Neuronal stem cell (in vitro differentiated cells): ENCODE results near the gene CLEC1B.
"Not testable (repeated sequence)": the region's sequence is repeated elsewhere in the genome, so short reads cannot be mapped to it uniquely, and the experiment has no call there.

ENCODE experiments used
- DNase-seq: peaks from one replicate; pipeline ENCODE4 v3.0.0-alpha.2; 2013; ENCODE audit warnings: low spot score
- H2AFZ ChIP-seq: one replicate; pipeline ENCODE4 v1.6.1; 2013; ENCODE audit warnings: mild to moderate bottlenecking, low read length, inconsistent platforms
- H2AK5ac ChIP-seq: 2 replicates; pipeline ENCODE4 v1.6.1; 2013; ENCODE audit warnings: low read depth, mild to moderate bottlenecking, inconsistent platforms, low read length, moderate library complexity, mixed read lengths
- H2BK120ac ChIP-seq: 2 replicates; pipeline ENCODE4 v1.6.1; 2013; ENCODE audit warnings: low read depth, mild to moderate bottlenecking, inconsistent platforms, low read length, moderate library complexity, mixed read lengths
- H2BK12ac ChIP-seq: one replicate; pipeline ENCODE4 v1.6.1; 2013; ENCODE audit warnings: low read length, inconsistent platforms
- H2BK15ac ChIP-seq: 2 replicates; pipeline ENCODE4 v1.6.1; 2013; ENCODE audit warnings: mild to moderate bottlenecking, low read length, inconsistent platforms, mixed read lengths
- H2BK5ac ChIP-seq: one replicate; pipeline ENCODE4 v1.6.1; 2013; ENCODE audit warnings: inconsistent platforms, mild to moderate bottlenecking, low read length, moderate library complexity
- H3K14ac ChIP-seq: one replicate; pipeline ENCODE4 v1.6.1; 2013; ENCODE audit warnings: low read length, inconsistent platforms
- H3K18ac ChIP-seq: 2 replicates; pipeline ENCODE4 v1.6.1; 2013; ENCODE audit warnings: low read length, inconsistent platforms
- H3K23ac ChIP-seq: 2 replicates; pipeline ENCODE4 v1.6.1; 2013; ENCODE audit warnings: low read depth, mild to moderate bottlenecking, mixed read lengths, low read length, inconsistent platforms; ENCODE audit not compliant: poor library complexity
- H3K27ac ChIP-seq: replicated peaks from 3 replicates; pipeline ENCODE4 v1.5.1; 2013; ENCODE audit warnings: low read length, inconsistent platforms
- H3K27me3 ChIP-seq, 3 experiments: 2 replicates each; pipeline ENCODE4 v1.6.1; 2013; ENCODE audit warnings: low read length in 3 of 3, mild to moderate bottlenecking in 2 of 3, inconsistent platforms in 1 of 3, low read depth in 1 of 3, mixed read lengths in 1 of 3, moderate library complexity in 1 of 3; ENCODE audit not compliant: control insufficient read depth in 3 of 3, insufficient read depth in 3 of 3
- H3K36me3 ChIP-seq, 2 donors: replicated peaks in 1 of 2; 2 replicates each; pipeline ENCODE4 v1.6.1; 2013; ENCODE audit warnings: low read length in 2 of 2; ENCODE audit not compliant: control insufficient read depth in 2 of 2, insufficient read depth in 2 of 2
- H3K4ac ChIP-seq: 2 replicates; pipeline ENCODE4 v1.6.1; 2013; ENCODE audit warnings: inconsistent platforms, mild to moderate bottlenecking, low read length, moderate library complexity
- H3K4me1 ChIP-seq, 2 donors: 1 replicate in 1 of 2; 2 replicates in 1 of 2; pipeline ENCODE4 v1.6.1; 2013; ENCODE audit warnings: low read length in 2 of 2, low read depth in 1 of 2; ENCODE audit not compliant: control insufficient read depth in 2 of 2, insufficient read depth in 1 of 2
- H3K4me2 ChIP-seq: one replicate; pipeline ENCODE4 v1.6.1; 2013; ENCODE audit warnings: mild to moderate bottlenecking, low read length, inconsistent platforms; ENCODE audit not compliant: insufficient read depth, poor library complexity, severe bottlenecking
- H3K4me3 ChIP-seq, 2 donors: 2 replicates each; pipeline ENCODE4 v1.5.1; 2013; ENCODE audit warnings: low read length in 2 of 2, mild to moderate bottlenecking in 2 of 2, inconsistent platforms in 1 of 2, moderate library complexity in 1 of 2
- H3K79me1 ChIP-seq: one replicate; pipeline ENCODE4 v1.6.1; 2013; ENCODE audit warnings: low read depth, mild to moderate bottlenecking, inconsistent platforms, low read length, moderate library complexity
- H3K9ac ChIP-seq: one replicate; pipeline ENCODE4 v1.6.1; 2013; ENCODE audit warnings: mild to moderate bottlenecking, low read depth, low read length, inconsistent platforms; ENCODE audit not compliant: poor library complexity
- H3K9me3 ChIP-seq, 2 donors: replicated peaks in 1 of 2; 2 replicates each; pipeline versions ENCODE3 to v1.6.1; 2013; ENCODE audit warnings: low read length in 2 of 2, mild to moderate bottlenecking in 2 of 2, inconsistent platforms in 1 of 2, low read depth in 1 of 2, mixed read lengths in 1 of 2, moderate library complexity in 1 of 2; ENCODE audit not compliant: control insufficient read depth in 2 of 2, insufficient read depth in 1 of 2
- H4K8ac ChIP-seq: one replicate; pipeline ENCODE4 v1.6.1; 2013; ENCODE audit warnings: low read depth, mild to moderate bottlenecking, inconsistent platforms, low read length, moderate library complexity
- H4K91ac ChIP-seq: one replicate; pipeline ENCODE4 v1.6.1; 2013; ENCODE audit warnings: low read length, low read depth, mild to moderate bottlenecking, inconsistent platforms; ENCODE audit not compliant: poor library complexity
- WGBS, 2 donors: extraction: QIAGEN DNeasy Blood & Tissue Kit; methylation state at CpG; one replicate each; pipeline ENCODE4 v1.1.7; 2013; ENCODE audit warnings: missing lambda C conversion rate in 2 of 2, mixed read lengths in 1 of 2; ENCODE audit not compliant: insufficient read length in 2 of 2, insufficient replicate concordance in 1 of 2; ENCODE audit errors: extremely low coverage in 2 of 2; 5-methylcytosine and 5-hydroxymethylcytosine counted together

CLEC1B gene

GRCh38 chr12:9961106-9961505 lies 37.8 kb downstream of the CLEC1B start:
- no peak overlapping the region for H3K4me3 ChIP-seq
- no peak overlapping the region for H2BK12ac ChIP-seq
- H3K4ac ChIP-seq, result no peak overlapping the region
- no peak overlapping the region for H2BK120ac ChIP-seq
- H4K8ac ChIP-seq, result no peak overlapping the region
- H2BK15ac ChIP-seq, result no peak overlapping the region
- H3K14ac ChIP-seq, result no peak overlapping the region
- no peaks in the 10 kb centered on the region for H3K79me1 ChIP-seq
- H3K18ac ChIP-seq, result no peak overlapping the region
- H4K91ac ChIP-seq, result no peak overlapping the region
- H2AFZ ChIP-seq, result no peak overlapping the region
- no peak overlapping the region for H3K23ac ChIP-seq
- H2BK5ac ChIP-seq, result no peak overlapping the region
- no peaks in the 10 kb centered on the region for H3K36me3 ChIP-seq
- H3K4me2 ChIP-seq, result no peak overlapping the region
- no peak overlapping the region for H2AK5ac ChIP-seq
- no peaks in the 10 kb centered on the region for H3K4me1 ChIP-seq
- no CpG with 5 or more reads among the region's 3 CpGs for WGBS, 2 donors
- no peak overlapping the region for H3K27ac ChIP-seq
- H3K27me3 ChIP-seq, result no peaks in the 10 kb centered on the region
- no peaks in the 10 kb centered on the region for H3K9me3 ChIP-seq
- DNase-seq, result no peak
- H3K9ac ChIP-seq, result no peak overlapping the region

GRCh38 chr12:9960590-9960989 lies 38.3 kb downstream of the CLEC1B start:
- H3K27me3 ChIP-seq, result no peaks in the 10 kb centered on the region
- H3K9me3 ChIP-seq, result no peaks in the 10 kb centered on the region
- H3K9ac ChIP-seq, result no peak overlapping the region
- H2BK5ac ChIP-seq, result no peak overlapping the region
- H2BK120ac ChIP-seq, result no peak overlapping the region
- no peak overlapping the region for H3K4me2 ChIP-seq
- H3K4me1 ChIP-seq, result no peaks in the 10 kb centered on the region
- H2AFZ ChIP-seq, result no peak overlapping the region
- H3K27ac ChIP-seq, result no peak overlapping the region
- no peak overlapping the region for H3K4me3 ChIP-seq
- no peak overlapping the region for H3K23ac ChIP-seq
- H2BK12ac ChIP-seq, result no peak overlapping the region
- H3K18ac ChIP-seq, result no peak overlapping the region
- DNase-seq, result no peak
- WGBS, 2 donors, result no CpG with 5 or more reads among the region's 5 CpGs
- no peak overlapping the region for H3K14ac ChIP-seq
- H2AK5ac ChIP-seq, result no peak overlapping the region
- H2BK15ac ChIP-seq, result no peak overlapping the region
- H4K8ac ChIP-seq, result no peak overlapping the region
- H3K4ac ChIP-seq, result no peak overlapping the region
- no peak overlapping the region for H4K91ac ChIP-seq
- H3K36me3 ChIP-seq, result no peaks in the 10 kb centered on the region
- no peaks in the 10 kb centered on the region for H3K79me1 ChIP-seq

GRCh38 chr12:9957834-9958233 lies 41.1 kb downstream of the CLEC1B start:
- H2BK12ac ChIP-seq, result no peak overlapping the region
- no peak overlapping the region for H4K91ac ChIP-seq
- DNase-seq, result no peak
- no peak overlapping the region for H4K8ac ChIP-seq
- H3K23ac ChIP-seq, result no peak overlapping the region
- H2BK120ac ChIP-seq, result no peak overlapping the region
- no peaks in the 10 kb centered on the region for H3K36me3 ChIP-seq
- H3K9ac ChIP-seq, result no peak overlapping the region
- no peaks in the 10 kb centered on the region for H3K79me1 ChIP-seq
- no peaks in the 10 kb centered on the region for H3K9me3 ChIP-seq
- no peak overlapping the region for H3K4ac ChIP-seq
- H2BK15ac ChIP-seq, result no peak overlapping the region
- no peaks in the 10 kb centered on the region for H3K4me1 ChIP-seq
- H3K18ac ChIP-seq, result no peak overlapping the region
- H2BK5ac ChIP-seq, result no peak overlapping the region
- no peak overlapping the region for H3K4me3 ChIP-seq
- H3K14ac ChIP-seq, result no peak overlapping the region
- no peak overlapping the region for H2AFZ ChIP-seq
- H3K27me3 ChIP-seq, result no peaks in the 10 kb centered on the region
- H3K27ac ChIP-seq, result no peak overlapping the region
- H2AK5ac ChIP-seq, result no peak overlapping the region
- no peak overlapping the region for H3K4me2 ChIP-seq

- H3K14ac ChIP-seq, H3K9ac ChIP-seq, DNase-seq: not testable (repeated sequence)
These were observed 45.8 kb downstream of the CLEC1B start for GRCh38 chr12:9952954-9953729.

More at GRCh38 chr12:9952954-9953729, 45.8 kb downstream of the CLEC1B start:
- not testable (repeated sequence) for H3K4me1 ChIP-seq, H3K4me2 ChIP-seq, H3K4me3 ChIP-seq, H3K36me3 ChIP-seq, H2AFZ ChIP-seq, H3K79me1 ChIP-seq, H2BK5ac ChIP-seq, H3K18ac ChIP-seq, H3K4ac ChIP-seq, H4K91ac ChIP-seq, H2AK5ac ChIP-seq, H3K27ac ChIP-seq, H2BK120ac ChIP-seq, H3K9me3 ChIP-seq, H2BK12ac ChIP-seq, H3K27me3 ChIP-seq, H2BK15ac ChIP-seq, H4K8ac ChIP-seq, H3K23ac ChIP-seq
- WGBS, 2 donors, result no CpG with 5 or more reads among the region's 55 CpGs
